IPS-NIHi7 (cell line): ENCODE measurements around the gene ABLIM1.

Experiments used
- DNase-seq: peaks from one replicate; pipeline ENCODE4 v3.0.0; 2012; ENCODE audit warnings: mixed read lengths; ENCODE audit errors: extremely low spot score

ABLIM1 gene

DNA sequence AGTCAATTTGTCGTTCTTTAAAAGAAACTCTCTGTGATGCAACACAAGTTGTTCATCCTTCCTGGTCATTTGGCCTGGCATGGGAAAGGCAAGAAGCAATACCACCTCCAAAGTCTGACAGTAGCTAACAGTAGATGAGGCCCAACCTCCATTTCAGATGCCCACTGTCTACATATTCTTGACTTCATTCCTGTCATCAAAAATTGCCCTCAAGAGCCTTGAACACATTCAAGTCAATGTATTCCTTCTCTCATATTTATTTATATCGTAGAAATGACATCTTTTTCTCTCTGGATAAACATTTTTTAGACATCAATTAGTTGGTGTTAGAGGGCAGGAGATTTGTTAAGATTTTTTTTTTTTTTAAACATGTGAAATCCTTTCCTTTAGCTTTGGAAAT lies 33.7 kb downstream of the ABLIM1 start:
- no peak for DNase-seq

DNA sequence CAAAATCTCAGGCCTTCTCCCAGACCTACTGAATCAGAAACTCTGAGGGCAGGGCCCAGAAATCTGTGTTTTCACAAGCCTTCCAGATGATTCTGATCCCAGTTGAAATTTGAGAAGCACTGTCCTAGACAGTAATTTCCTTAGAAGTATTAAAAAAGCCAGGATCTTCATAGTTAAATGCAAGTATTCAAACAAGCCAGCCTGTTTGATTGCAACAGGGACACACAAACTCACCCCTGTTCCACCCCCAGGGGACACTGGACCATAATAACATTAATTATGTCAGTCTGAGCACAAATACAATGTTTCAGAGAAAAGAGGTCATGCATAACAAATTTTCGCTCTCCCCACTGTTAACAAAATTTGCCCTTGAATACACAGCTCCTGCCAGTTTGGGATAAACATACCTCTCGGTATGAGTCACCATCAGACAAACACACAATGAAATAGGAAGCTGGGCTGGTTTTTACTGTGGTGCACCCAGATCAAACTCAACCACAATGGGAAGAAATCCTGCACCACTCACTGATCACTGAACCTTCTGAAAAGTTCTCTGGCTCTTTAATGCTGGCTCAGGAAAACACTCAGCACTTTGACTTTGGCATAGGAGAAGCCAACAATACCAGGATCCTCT lies 34.3 kb downstream of the ABLIM1 start:
- DNase-seq = peak; percentile 40

DNA sequence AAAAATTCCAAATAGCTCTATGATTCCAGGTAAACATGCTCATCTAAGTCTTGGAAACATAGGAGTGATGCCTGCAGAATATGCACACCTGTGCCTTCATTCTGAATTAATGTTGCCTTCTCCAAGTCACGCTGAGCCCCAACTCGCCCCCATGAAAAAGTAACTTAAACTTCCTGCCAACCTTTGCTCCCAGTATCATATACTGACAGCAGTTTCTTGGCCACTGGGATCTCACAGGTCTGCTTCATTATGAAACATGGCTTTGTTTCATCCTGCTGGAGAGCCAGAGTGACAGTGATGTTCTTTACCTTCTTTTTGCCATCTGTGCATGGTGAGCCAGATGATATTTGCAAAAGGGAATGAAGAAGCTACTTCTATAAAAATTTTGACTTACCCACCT lies 34.9 kb downstream of the ABLIM1 start:
- DNase-seq = no peak

DNA sequence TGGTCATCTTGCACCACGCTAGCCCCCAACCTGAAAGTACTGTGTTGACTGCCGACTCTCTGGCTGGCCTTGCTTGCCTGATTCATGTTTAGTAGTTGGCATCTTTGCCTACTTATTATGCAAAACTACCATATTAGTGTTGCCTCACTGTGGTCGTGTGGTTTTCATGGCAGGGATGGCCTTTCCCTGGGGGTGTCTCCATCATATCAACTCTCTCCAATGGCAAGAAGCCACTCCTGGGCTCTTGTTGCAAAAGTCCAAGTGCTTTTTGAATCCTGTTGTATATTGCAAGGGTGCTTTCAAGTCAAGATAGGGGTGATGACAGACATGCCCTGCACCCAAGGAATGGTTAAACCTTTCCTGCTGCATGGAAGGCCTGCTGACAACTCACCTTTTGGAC lies 39.4 kb downstream of the ABLIM1 start:
- DNase-seq = no peak

DNA sequence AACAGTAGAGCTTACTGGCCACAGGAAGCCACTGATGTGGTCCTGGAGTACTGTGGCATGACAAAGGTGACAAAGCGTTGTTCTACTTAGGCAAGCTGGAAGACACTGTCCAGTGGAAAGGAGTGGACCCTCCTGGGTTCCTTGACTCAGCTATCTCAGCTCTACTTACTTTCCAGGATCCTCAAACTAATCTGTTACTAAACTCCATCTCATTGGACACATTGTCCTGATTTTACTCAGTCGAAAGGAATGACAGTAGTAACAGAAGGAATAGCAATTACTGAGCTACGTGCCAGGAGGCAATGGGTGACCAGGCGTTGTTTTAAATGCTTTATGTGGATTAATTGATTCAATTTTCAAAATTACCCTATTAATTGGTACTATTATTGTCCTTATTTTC lies 41.6 kb downstream of the ABLIM1 start:
- DNase-seq = no peak

DNA sequence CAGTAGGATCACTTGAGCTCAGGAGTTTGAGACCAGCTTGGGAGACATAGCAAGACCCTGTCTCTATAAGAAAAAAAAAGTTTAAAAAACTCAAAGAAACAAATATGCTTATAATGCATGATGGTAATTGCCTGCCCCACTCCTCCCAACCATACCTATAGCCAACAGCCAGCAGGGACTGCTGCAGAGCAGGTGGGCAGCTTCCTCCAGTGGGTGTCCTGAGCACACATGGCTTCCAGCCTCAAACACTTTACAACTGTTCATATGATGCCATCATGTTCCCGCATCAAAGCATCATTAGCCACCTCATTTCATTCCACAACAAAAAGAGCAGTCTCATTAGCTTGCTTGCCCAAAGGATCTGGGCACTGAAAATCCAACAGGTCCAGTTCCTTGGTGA lies 42.0 kb downstream of the ABLIM1 start:
- DNase-seq = no peak

DNA sequence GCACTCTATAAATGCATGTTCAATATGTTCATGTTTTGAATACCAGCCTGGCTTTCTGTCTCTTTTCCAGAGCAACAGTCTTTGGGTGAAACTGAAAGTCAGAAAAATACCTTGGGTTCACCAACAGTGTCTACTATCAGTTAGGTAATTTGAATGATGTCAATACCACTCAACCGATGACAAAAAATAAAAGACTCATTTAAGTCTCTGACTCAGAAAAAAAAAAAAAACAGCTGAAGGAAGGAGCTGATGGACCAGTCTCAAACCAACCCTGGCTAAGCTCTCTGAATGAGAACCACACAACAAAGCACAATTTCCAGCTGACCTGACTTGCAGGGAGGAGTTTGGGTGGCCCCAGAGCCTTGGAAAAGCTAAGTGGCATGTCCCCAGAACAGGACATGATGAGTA lies 42.5 kb downstream of the ABLIM1 start:
- no peak for DNase-seq

DNA sequence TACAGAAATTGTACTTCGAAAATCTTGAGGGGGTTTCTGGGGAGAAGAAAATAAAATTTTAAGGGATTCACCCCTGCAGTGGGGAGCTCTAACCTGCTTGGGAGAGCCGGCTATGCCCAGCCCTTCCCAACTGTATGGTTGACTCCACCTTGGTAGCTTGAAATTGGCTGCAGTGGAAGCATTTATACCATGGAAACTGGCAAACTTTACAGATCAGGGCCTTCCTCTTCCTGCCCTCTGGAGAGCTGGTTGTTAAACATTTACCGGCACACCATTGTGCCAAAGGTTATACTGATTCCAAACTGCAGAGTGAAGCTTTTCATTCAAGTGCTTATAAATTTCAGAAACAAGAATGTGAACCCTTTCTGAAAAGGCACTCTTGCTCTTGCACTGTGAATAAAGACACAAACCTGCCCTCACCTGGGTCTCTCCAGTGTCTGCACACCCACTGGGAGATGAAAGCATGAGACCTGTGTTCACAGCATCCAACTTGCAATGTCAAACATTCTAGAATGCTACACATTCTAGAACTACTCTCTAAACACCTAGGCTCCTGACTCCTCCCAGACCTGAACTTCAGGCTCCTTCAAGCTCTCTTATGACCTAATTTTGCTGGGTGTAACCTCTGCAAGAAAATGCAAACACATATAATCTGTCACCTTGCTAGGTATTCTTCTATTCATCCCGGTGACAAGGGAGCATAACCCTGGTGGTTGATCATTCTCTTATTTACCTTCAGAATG lies 44.7 kb downstream of the ABLIM1 start:
- DNase-seq = no peak

DNA sequence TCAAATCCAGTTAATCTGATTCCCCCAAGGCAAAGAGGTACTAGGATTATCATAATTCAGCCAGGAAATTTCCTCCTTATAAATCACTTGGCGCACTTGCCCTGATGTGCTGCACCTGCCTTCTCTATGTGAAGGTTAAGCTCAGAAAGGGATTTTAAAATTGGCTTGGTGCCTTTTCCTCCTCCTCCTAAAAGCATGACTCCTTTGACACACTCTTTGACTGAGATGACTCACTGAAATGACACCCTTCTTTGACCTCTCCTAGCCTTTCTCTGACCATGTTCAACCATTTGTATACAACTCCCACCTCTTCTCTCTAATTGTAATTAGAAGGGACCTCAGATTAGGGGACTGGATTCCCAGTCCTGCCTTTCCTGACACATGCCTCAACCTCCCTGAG lies 46.5 kb downstream of the ABLIM1 start:
- no peak for DNase-seq

DNA sequence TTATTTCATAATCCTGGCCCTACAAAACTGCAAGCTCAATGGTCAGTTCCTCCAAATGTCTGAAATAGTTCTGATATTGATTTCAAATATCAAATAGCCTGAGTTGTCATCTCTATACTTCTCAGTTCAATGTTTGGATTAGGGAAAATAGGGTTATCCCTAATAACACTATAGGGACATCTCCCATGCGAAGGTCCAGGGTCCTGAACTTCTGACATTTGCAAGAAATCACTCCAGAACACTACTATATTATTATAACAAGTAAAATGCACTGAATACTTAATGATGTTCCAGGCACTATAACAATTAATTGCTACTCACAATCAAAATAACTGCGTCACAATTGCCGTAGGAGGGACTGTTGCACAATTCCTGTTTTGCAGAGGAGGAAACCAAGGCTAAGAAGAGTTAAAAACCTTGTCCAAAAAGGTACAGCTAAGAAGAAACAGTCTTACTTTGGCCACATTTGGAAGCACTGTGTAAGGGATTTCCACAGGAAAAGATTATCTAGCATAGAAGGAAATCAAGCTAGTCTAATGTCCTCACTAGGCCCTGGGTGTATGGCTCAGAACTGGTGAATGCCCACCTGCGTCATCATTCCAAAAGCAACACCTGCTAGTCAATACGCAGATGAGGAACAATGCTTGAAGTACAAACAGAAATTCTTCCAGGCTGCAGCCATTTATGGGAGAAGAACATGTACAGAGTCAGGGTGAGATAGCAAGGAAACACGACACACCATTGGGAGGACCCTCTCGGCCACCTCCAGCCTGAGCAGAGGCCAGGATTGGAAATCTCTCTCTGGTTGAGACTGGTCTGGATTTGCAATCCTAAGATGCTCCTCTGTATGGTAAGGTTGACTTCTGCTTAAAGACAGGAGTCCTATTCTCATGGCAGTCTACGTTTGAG lies 48.3 kb downstream of the ABLIM1 start:
- DNase-seq = no peak

DNA sequence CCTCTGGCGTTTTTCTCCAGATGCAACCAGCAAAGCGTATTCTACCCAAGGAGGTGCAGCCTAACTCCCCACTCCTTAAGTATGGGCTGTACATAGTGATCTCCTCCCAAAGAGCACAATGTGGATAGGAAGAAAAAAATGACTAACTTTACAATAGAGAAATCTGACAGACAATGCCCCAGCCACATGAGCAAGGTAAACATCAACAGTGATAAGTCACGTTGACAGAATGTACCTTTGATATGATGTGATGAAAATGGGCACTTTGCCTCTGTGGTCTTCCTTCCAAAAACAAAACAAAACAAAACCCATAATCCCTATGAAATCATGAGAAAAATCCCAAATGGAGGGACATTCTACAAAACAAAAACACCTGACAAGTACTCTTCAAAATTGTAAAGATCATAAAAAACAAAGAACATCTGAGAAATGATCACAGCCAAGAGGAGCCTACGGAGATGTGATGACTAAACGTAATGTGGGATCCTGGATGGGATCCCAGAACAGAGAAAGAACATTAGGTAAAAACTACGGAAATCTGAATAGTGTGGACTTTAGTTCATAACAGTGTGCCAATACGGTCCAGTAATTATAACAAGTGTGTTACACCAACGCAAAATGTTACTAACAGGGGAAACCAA lies 50.6 kb downstream of the ABLIM1 start:
- no peak for DNase-seq

DNA sequence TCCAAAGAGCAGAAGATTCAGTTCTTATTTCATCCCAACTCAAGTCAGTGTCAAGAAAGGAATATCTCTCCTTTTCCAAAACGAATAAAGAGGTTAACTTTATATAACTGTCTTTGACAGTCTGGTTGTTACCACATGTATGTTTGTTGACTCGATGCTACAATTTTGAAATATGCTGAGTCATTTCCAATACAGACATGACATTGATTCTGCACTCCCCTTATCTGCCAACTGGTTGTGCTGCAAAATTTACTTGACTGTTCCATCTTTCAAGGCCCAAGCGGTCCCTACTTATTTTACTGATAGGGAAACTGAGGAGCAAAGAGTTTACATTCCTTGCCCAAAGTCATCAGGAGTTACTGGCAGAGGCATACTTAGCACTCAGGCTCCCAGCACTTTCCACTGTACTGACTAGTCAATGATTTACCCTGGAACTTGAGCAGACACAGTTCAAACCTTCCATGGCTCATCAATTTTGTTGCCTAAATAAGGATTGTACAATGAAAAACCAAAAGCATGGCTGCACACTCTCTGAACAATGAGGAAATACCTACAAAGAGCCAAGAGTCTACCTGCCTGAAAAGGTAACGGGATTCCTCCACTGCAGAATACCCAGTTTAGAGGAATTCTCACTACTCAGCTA lies 52.8 kb downstream of the ABLIM1 start:
- DNase-seq = no peak

DNA sequence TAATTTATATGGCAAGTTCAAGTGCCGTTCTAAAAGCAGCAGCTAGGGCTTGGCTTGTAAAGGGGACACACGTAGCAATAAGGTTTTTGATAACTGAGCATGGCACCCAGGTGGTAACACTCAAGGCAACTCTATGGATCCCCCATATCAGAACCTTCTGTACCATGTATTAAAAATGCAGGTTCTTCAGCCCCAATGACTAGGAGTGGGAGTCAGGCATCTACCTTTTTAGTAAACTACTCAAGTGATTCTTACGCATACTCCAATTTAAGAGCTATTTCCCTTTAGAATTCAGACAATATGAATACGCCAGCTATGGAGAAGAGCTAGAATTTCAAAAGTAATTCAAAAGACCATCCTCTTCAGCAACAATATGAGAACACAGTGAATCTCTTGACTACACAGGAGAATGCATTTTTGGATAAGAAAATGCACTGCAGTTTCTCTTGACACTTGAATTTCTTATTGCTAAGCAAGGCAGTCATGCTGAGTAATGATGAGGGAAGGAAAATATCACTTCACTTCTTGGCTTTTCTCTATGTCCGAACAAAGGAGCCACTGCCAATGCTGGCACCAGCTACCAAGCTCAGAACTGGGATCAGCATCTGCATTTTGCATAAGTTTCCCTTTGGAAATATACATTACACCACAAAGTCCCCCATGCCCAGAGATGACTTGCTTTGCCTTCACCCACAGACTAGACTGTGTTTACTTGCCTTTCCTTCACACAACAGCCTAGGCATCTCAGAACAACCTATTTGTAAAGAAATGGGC lies 53.5 kb downstream of the ABLIM1 start:
- no peak for DNase-seq

DNA sequence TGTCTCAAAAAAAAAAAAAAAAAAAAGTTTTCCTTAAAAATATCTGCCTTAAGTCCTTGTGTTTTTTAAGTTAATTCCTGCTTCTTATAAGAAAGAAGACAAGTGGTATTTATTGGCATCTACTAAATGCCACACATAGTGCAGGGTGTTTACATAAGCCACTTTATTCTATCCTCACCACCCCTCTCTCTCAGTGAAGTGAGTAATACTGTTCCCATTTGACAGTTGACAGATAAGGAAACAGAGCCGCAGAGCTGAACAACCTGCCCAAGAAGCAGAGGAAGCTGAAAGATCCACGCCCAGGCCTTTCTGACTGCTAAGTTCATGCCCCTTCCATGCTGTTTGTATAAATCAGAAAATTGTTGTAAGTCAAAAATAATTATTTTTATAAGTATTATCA lies 54.1 kb downstream of the ABLIM1 start:
- no peak for DNase-seq

DNA sequence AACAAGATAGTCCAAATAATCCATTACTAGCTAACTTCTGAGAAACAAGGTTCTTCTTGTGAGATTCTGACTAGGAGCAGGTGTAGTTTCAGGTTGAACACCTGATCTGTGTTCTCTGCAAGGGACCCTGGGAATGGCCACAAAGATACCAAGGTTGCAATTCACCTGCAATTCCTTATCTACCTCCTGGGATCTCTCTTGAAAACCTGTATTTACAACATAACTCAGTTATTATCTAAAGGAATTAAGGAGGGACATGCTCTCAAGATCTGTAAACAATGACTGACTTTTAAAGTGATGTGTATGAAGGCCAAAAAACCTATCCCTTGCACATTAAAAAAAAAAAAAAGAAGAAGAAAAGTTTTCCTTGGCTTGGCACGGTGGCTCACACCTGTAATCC lies 54.8 kb downstream of the ABLIM1 start:
- no peak for DNase-seq

DNA sequence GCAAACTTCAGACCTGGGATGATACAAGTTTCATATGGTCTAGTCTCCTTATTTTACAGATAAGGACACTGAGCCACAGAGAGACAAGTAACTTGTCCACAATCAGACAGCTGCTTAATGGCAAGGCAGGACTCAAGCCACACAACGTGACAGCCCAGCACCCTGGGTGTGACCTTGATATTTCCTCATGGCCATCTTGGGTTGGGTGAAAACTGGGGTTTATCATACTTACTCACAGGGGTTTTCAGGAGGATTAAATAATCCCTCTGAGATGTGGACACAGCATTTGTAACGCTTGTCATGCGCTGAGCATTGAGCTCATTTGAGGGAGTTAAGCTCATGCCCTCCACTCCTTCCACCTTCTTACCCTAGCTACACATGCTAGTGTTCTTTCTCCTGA lies 58.0 kb downstream of the ABLIM1 start:
- DNase-seq = no peak

DNA sequence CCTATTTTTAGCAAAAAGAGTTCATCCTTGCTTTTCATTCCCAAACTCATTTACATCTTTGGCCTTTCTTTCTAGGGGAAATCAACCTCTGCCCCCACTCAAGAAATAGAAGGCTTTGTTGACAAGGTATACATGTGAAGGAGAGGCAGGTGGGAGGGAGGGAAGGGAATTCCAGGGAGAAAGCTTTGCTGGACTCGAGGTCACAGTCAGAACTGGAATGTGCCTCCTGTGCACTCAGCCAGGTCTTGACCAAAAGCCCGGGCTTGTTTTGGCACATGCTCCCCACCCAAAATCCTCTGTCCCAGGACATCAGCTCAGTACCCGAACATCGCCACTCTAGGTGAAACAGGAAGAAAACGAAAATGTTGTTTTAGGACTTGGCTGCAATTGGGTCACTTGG lies 61.3 kb downstream of the ABLIM1 start:
- no peak for DNase-seq

DNA sequence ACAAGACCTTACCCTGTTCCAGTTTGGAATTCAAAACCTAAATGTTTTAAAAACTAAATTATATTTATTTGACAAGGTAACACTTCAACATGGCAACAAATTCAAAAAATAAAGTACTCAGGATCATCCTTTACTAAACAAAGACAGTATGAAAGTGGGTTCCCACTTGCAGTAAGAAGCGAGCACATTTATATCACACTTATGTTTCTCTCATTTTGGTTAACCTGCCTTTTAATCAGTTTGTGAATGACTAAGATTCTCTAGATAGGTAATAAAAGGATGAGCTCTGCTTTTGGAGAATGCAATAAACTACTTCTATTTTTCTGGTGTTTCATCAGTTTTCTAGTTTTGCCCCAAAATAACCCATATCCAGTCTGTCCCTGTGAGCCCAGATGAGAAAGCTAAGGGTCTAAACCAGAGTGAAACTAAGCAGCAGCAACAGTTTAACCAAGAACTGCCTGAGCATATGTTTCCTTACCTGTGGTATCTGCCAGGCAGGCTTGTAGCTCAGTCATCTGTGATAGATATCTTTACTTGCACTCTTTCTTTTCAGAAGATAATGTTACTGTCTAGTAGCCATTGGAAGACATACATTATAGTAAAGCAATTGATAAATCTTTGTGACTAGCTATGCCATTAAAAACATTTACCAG lies 64.1 kb downstream of the ABLIM1 start:
- DNase-seq = no peak

DNA sequence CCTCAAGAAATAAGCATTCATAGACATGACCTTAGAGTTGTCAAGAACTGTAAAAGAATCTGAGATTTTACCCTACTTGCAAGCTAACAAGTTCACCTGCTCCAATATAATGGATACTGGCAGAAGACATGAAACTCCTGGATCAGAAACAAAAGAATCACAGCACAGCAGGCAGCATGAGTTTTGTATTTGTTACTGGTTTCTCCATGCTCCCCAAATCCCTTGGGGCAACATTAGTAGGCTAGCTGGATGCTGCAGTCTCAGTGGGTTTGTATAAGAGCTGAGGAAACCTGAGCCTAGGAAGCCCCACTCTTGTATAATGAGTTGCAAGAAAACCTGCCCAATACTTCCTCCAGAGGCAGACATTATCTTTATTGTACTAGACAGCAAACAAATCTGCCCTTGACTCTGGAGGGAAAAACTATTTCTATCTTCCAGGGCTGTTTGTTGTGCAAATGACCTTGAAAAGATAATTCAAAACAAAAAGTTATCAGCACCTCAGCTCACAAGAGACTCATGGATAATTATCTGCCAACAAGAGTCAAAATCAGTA lies 64.8 kb downstream of the ABLIM1 start:
- DNase-seq = no peak

DNA sequence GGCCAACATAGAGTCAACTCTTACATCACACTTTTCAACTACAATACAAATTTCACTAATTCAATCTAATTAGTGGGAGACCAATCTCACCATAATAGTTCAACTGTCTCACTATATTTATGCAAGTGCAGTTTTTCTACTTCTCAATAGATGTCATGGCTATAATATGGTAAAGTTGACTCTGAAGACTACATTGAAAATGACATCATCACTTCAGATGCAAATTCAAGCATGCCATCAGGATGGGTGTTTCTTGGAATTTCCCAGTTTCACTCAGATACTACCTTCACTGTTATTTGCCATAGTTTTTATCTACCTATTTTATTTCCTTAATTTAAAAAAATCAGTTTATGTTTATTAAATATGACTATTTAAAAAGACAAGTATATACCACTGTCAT lies 67.1 kb downstream of the ABLIM1 start:
- no peak for DNase-seq
